ENCODE results near the gene JOSD1.

Gene JOSD1

DNA sequence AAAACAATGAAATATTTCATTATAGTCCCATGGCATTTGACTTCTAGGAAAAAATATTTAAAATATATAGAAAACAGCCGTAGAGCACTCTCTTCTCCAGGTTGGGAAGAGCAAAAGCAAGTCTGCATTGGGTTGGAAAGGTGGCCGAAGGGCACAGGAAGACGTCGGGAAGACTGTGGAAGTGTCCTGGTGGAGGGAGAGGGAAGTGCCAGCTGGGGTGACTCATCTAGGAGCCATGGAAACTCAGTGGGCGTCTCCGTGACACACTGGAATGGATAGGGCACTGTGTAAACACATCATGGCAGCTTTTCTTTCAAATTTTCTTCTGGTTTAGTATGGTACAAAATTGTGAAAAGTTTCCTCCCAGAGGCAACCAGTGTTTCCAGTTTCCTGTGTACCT, 17.7 kb upstream of the JOSD1 start:
- no peak overlapping the region for H3K4me3 ChIP-seq (ENCODE audit: low read depth, low read length)
- peaks cover 64% of the 10 kb centered on the region for H3K36me3 ChIP-seq
- no peaks in the 10 kb centered on the region for H3K27me3 ChIP-seq
- no peaks in the 10 kb centered on the region for H3K9me3 ChIP-seq
- TF ChIP-seq, protein P1, sequence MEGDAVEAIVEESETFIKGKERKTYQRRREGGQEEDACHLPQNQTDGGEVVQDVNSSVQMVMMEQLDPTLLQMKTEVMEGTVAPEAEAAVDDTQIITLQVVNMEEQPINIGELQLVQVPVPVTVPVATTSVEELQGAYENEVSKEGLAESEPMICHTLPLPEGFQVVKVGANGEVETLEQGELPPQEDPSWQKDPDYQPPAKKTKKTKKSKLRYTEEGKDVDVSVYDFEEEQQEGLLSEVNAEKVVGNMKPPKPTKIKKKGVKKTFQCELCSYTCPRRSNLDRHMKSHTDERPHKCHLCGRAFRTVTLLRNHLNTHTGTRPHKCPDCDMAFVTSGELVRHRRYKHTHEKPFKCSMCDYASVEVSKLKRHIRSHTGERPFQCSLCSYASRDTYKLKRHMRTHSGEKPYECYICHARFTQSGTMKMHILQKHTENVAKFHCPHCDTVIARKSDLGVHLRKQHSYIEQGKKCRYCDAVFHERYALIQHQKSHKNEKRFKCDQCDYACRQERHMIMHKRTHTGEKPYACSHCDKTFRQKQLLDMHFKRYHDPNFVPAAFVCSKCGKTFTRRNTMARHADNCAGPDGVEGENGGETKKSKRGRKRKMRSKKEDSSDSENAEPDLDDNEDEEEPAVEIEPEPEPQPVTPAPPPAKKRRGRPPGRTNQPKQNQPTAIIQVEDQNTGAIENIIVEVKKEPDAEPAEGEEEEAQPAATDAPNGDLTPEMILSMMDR (IDR thresholded peaks at IDR 0.05; ENCODE audit: low read depth, low read length) = peak; percentile 66
- peaks cover 6% of the 10 kb centered on the region for H3K4me1 ChIP-seq
- peak; percentile 69 for DNase-seq

DNA sequence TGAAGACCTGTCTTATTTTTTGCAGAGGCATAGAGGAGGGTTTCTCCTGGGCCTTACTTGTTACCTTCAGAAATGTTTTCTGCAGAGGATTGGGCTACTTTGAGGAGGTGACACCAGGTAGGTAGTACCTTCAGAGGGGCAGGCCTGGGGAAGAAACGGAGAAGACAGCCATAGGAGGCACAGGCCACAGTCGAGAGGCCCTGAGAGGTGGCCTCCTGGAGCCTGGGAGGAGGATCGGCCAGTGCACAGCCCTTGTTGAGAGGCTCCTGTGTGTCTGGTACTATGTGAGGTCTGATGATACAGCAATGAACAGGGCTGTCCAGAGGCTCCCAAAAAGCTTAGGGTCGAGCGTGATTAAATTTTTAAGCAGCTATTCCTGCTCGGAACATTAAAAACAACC, 16.5 kb upstream of the JOSD1 start:
- H3K4me3 ChIP-seq (ENCODE audit: low read depth, low read length) = no peak overlapping the region
- peaks cover 59% of the 10 kb centered on the region for H3K36me3 ChIP-seq
- no peaks in the 10 kb centered on the region for H3K27me3 ChIP-seq
- no peak for DNase-seq
- H3K4me1 ChIP-seq = peaks cover 6% of the 10 kb centered on the region
- TF ChIP-seq, protein P1 (IDR thresholded peaks at IDR 0.05; ENCODE audit: low read depth, low read length) = no peak
- H3K9me3 ChIP-seq = no peaks in the 10 kb centered on the region

DNA sequence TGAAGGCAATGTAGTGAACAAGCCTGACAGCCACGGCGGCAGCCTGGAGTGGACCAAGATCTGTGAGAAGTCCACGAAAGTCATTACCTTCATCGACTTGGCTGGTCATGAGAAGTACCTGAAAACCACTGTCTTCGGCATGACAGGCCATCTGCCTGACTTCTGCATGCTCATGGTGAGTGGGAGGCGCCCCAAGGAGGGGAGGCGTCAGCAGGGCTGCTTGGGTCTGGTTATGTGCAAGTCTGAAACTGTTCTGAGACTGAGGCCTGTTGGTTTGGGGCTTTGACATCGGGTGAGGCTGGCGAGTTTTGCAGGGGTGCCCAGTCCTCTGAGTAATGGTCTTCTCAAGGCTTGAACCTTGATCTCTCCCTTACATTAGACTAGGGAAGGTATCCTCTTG, 16.1 kb upstream of the JOSD1 start:
- no peak for DNase-seq
- H3K36me3 ChIP-seq = peaks cover 61% of the 10 kb centered on the region
- H3K4me3 ChIP-seq (ENCODE audit: low read depth, low read length) = no peak overlapping the region
- no peaks in the 10 kb centered on the region for H3K9me3 ChIP-seq
- TF ChIP-seq, protein P1 (IDR thresholded peaks at IDR 0.05; ENCODE audit: low read depth, low read length) = no peak
- peaks cover 6% of the 10 kb centered on the region for H3K4me1 ChIP-seq
- H3K27me3 ChIP-seq = no peaks in the 10 kb centered on the region

DNA sequence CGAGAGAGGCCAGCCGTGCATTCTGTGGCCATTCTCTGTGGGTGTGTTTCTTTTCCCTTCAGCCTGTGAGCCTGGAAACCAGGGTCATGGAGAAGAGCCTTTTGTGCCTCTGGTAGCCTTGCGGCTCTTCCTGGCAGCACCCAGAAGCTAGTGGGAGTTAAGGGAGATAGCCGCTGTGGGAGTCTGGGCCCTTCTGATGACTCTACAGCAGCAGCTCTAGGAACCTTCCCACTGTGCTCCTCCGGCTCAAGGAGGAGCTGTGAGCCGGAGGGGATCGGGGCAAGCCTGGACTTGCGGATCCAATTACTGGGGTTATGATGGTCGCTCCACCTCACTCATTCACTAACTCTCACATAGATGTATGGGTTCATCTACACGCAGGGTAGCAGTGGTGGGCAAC, 15.5 kb upstream of the JOSD1 start:
- Histone ChIP-seq H3K9me3 (no peaks in the 10 kb centered on the region), H3K4me1 (peaks cover 6% of the 10 kb centered on the region), H3K36me3 (peaks cover 59% of the 10 kb centered on the region), H3K4me3 (ENCODE audit: low read depth, low read length) (no peak overlapping the region), H3K27me3 (no peaks in the 10 kb centered on the region)
- TF ChIP-seq, protein P1 (IDR thresholded peaks at IDR 0.05; ENCODE audit: low read depth, low read length) = no peak
- DNase-seq = no peak

DNA sequence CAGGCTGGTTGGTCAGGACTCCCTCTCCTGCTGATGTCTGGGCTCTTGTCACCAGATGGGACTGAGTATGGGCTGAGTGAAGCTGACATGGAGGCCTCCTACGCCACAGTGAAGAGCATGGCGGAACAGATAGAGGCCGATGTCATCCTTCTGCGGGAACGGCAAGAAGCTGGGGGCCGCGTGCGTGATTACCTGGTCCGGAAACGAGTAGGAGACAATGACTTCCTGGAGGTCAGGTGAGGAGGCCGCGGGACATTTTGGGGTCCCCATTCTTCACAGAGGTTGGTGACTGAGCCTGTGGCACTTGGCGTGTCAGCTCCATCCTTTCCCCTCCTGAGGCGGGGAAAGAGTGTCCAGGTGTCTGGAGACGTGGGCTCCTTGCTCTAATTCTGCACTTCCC, 15.1 kb upstream of the JOSD1 start:
- TF ChIP-seq, protein P1 (IDR thresholded peaks at IDR 0.05; ENCODE audit: low read depth, low read length) = no peak
- peaks cover 6% of the 10 kb centered on the region for H3K4me1 ChIP-seq
- no peak for DNase-seq
- H3K36me3 ChIP-seq = peaks cover 60% of the 10 kb centered on the region
- H3K9me3 ChIP-seq = no peaks in the 10 kb centered on the region
- H3K4me3 ChIP-seq (ENCODE audit: low read depth, low read length) = no peak overlapping the region
- no peaks in the 10 kb centered on the region for H3K27me3 ChIP-seq

DNA sequence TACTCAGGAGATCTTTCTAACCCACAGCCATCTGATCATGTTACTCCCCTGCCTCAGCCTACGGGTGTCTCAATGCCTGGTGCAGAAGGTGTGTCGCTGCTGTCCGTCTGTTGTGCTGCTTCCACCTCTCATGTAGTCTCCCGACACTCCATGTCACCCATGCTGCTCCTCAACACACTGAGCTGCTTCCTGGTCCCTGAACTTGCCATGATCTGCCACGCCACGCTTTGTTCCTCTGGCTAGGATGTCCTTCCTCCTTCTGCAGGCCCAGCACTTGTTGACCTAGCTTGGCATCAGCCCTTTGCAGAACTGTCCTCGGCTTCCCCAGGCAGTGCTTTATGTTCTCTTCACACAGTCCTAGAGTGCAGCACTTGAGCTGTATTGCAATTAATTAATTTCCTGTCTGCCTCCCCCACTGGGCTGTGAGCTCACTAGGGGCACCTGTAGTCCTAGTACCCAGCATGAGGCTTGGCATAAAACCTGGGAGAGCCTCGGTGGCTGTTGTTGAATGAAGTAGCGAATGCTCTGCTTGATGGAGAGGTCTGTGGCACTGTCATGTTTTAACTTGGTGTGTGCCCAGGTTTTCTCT, 14.5 kb upstream of the JOSD1 start:
- no peaks in the 10 kb centered on the region for H3K27me3 ChIP-seq
- H3K4me1 ChIP-seq = peaks cover 6% of the 10 kb centered on the region
- no peak for DNase-seq
- no peaks in the 10 kb centered on the region for H3K9me3 ChIP-seq
- H3K36me3 ChIP-seq = peaks cover 55% of the 10 kb centered on the region
- TF ChIP-seq, protein P1 (IDR thresholded peaks at IDR 0.05; ENCODE audit: low read depth, low read length) = no peak
- H3K4me3 ChIP-seq (ENCODE audit: low read depth, low read length) = no peak overlapping the region
